ENCODE results near the gene SLBP. TPM values are rescaled to one million over a fixed set of nuclear protein-coding genes. Genes with fewer than 3 reads are reported as not detected.

The SLBP gene
- total RNA-seq, 1 experiment from 2014 or later = 98.3 TPM

DNA sequence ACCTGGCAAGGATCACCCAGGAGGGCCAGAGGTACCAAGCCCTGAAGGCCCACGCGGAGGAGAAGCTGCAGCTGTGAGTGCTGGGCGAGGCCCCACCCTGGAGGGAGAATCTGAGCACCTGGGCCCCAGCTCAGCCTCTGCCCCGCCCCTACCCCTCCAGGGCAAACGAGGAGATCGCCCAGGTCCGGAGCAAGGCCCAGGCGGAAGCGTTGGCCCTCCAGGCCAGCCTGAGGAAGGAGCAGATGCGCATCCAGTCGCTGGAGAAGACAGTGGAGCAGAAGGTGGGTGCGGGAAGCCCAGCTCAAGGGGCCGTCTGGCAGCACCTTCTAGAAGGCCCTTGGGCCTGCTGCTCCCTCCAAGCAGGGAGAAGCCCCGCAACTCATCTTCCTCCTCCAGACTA lies 32.4 kb upstream of the SLBP start:
- no peaks in the 10 kb centered on the region for H3K79me2 ChIP-seq (ENCODE audit: low read length)
- H2AFZ ChIP-seq (ENCODE audit: low read length) = no peak overlapping the region
- no peaks in the 10 kb centered on the region for H3K4me1 ChIP-seq (ENCODE audit: insufficient read depth, low read length)
- H3K9me2 ChIP-seq (replicated peaks; ENCODE audit: low read length) = no peaks in the 10 kb centered on the region
- H4K20me1 ChIP-seq (ENCODE audit: low read length) = no peaks in the 10 kb centered on the region
- no peaks in the 10 kb centered on the region for H3K9me3 ChIP-seq (ENCODE audit: low read length)
- H3K4me3 ChIP-seq (ENCODE audit: low read length) = no peak overlapping the region
- ChIA-PET POLR2A (ENCODE audit: unreplicated experiment) (no interaction called here), CTCF (no interaction called here)
- no peaks in the 10 kb centered on the region for H3F3A ChIP-seq (ENCODE audit: low read length, unreplicated experiment)
- H3K36me3 ChIP-seq (ENCODE audit: low read depth, low read length) = no peaks in the 10 kb centered on the region; the same call in 1 of the 2 replicates
- TF ChIP-seq, protein P1, sequence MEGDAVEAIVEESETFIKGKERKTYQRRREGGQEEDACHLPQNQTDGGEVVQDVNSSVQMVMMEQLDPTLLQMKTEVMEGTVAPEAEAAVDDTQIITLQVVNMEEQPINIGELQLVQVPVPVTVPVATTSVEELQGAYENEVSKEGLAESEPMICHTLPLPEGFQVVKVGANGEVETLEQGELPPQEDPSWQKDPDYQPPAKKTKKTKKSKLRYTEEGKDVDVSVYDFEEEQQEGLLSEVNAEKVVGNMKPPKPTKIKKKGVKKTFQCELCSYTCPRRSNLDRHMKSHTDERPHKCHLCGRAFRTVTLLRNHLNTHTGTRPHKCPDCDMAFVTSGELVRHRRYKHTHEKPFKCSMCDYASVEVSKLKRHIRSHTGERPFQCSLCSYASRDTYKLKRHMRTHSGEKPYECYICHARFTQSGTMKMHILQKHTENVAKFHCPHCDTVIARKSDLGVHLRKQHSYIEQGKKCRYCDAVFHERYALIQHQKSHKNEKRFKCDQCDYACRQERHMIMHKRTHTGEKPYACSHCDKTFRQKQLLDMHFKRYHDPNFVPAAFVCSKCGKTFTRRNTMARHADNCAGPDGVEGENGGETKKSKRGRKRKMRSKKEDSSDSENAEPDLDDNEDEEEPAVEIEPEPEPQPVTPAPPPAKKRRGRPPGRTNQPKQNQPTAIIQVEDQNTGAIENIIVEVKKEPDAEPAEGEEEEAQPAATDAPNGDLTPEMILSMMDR (conservative IDR thresholded peaks at IDR 0.05; ENCODE audit: low read depth, low read length) = no peak
- TF ChIP-seq EZH2phosphoT487 (IDR thresholded peaks at IDR 0.05; ENCODE audit: borderline replicate concordance, low read length) (no peak), EZH2 (IDR thresholded peaks at IDR 0.05; ENCODE audit: low read length, unreplicated experiment) (no peak)
- no peak for ATAC-seq
- no peak for DNase-seq
- H3K9ac ChIP-seq (ENCODE audit: low read length) = no peak overlapping the region
- intact Hi-C loops (cut with micrococcal nuclease) = no loop called here
- no peak overlapping the region for H3K4me2 ChIP-seq (ENCODE audit: low read length)
- H3K27me3 ChIP-seq (ENCODE audit: low read length) = no peaks in the 10 kb centered on the region
- BruUV-seq (replicated peaks) = no TSS peak
- H3K27ac ChIP-seq (ENCODE audit: low read length) = no peak overlapping the region

DNA sequence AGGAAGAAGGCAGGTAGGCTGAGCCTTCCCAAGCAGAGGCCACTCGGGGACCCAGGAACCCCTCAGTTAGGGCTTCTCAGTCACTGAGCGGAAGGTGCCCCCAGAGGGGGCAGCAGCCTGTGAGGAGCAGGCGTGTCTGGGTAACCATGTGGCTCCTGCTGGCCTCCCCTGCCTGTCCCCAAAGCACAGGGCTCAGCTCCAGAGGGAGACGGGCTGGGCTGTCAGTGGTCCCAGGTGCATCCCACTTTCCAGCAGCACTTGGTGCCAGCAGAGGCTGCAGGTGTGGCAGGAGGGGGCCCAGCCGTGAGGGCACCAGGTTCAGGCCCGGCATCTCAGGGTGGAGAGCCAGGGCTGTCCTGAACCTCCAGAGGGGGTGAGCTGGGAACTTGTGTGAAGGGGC lies 31.9 kb upstream of the SLBP start:
- no peak for ATAC-seq
- H3K9me3 ChIP-seq (ENCODE audit: low read length) = no peaks in the 10 kb centered on the region
- intact Hi-C loops (cut with micrococcal nuclease) = no loop called here
- no peak overlapping the region for H3K4me3 ChIP-seq (ENCODE audit: low read length)
- no peak overlapping the region for H3K27ac ChIP-seq (ENCODE audit: low read length)
- no peaks in the 10 kb centered on the region for H3K27me3 ChIP-seq (ENCODE audit: low read length)
- no peak overlapping the region for H2AFZ ChIP-seq (ENCODE audit: low read length)
- H3K4me1 ChIP-seq (ENCODE audit: insufficient read depth, low read length) = no peaks in the 10 kb centered on the region
- no peak overlapping the region for H3K9ac ChIP-seq (ENCODE audit: low read length)
- no peak for DNase-seq
- no peaks in the 10 kb centered on the region for H4K20me1 ChIP-seq (ENCODE audit: low read length)
- ChIA-PET POLR2A (ENCODE audit: unreplicated experiment) (no interaction called here), CTCF (no interaction called here)
- no peaks in the 10 kb centered on the region for H3K79me2 ChIP-seq (ENCODE audit: low read length)
- H3K9me2 ChIP-seq (replicated peaks; ENCODE audit: low read length) = no peaks in the 10 kb centered on the region
- TF ChIP-seq EZH2phosphoT487 (IDR thresholded peaks at IDR 0.05; ENCODE audit: borderline replicate concordance, low read length) = no peak
- no peak for TF ChIP-seq EZH2 (IDR thresholded peaks at IDR 0.05; ENCODE audit: low read length, unreplicated experiment)
- TF ChIP-seq, protein P1 (conservative IDR thresholded peaks at IDR 0.05; ENCODE audit: low read depth, low read length) = no peak
- peaks cover 4% of the 10 kb centered on the region for H3K36me3 ChIP-seq (ENCODE audit: low read depth, low read length)
- H3K4me2 ChIP-seq (ENCODE audit: low read length) = no peak overlapping the region
- no peaks in the 10 kb centered on the region for H3F3A ChIP-seq (ENCODE audit: low read length, unreplicated experiment)
- no TSS peak for BruUV-seq (replicated peaks)

DNA sequence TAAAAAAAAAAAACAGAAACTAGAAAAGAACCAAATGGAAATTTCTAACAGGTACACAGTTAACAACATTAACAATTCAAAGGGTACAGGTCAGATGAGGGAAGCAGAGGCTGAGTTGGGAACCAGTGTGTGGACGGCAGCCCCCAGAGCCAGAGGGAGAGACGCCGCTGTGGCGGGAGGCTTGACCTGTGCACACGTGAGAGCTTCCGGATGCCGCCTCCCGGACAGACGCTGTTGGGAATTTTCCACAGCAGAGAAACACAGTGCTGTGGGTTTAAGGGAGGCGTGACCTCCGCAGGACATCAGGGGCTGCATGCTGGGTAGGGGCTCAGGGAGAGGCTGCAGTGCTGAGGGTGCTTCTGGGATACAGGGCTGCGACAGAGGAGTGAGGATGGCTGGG lies 31.4 kb upstream of the SLBP start:
- TF ChIP-seq EZH2phosphoT487 (IDR thresholded peaks at IDR 0.05; ENCODE audit: borderline replicate concordance, low read length) (no peak), EZH2 (IDR thresholded peaks at IDR 0.05; ENCODE audit: low read length, unreplicated experiment) (no peak)
- TF ChIP-seq, protein P1 (conservative IDR thresholded peaks at IDR 0.05; ENCODE audit: low read depth, low read length) = no peak
- no peaks in the 10 kb centered on the region for H3K79me2 ChIP-seq (ENCODE audit: low read length)
- POLR2A ChIA-PET (ENCODE audit: unreplicated experiment) = no interaction called here
- peaks cover 7% of the 10 kb centered on the region for H3K36me3 ChIP-seq (ENCODE audit: low read depth, low read length)
- H3K4me2 ChIP-seq (ENCODE audit: low read length) = no peak overlapping the region
- no peak overlapping the region for H3K4me3 ChIP-seq (ENCODE audit: low read length)
- H3K9me3 ChIP-seq (ENCODE audit: low read length) = no peaks in the 10 kb centered on the region
- DNase-seq (no peak), ATAC-seq (no peak)
- no peaks in the 10 kb centered on the region for H3K27me3 ChIP-seq (ENCODE audit: low read length)
- no peak overlapping the region for H3K9ac ChIP-seq (ENCODE audit: low read length)
- H3K9me2 ChIP-seq (replicated peaks; ENCODE audit: low read length) = no peaks in the 10 kb centered on the region
- no peak overlapping the region for H3K27ac ChIP-seq (ENCODE audit: low read length)
- H4K20me1 ChIP-seq (ENCODE audit: low read length) = no peaks in the 10 kb centered on the region
- H3F3A ChIP-seq (ENCODE audit: low read length, unreplicated experiment) = no peaks in the 10 kb centered on the region
- intact Hi-C loops (cut with micrococcal nuclease) = no loop called here
- H3K4me1 ChIP-seq (ENCODE audit: insufficient read depth, low read length) = no peaks in the 10 kb centered on the region
- no TSS peak for BruUV-seq (replicated peaks)
- CTCF ChIA-PET = no interaction called here
- H2AFZ ChIP-seq (ENCODE audit: low read length) = no peak overlapping the region
